A549 treated with AZD9567 at 1 μM for 4 hours (cell line): ENCODE results near the gene KLHL42. TPM values are rescaled to one million over a fixed set of nuclear protein-coding genes. Genes with fewer than 3 reads are reported as not detected.

Experiments used
- total RNA-seq: library from RNA; stranded (reverse); fragments of 200-300 nt; extraction: Qiagen RNA extraction; gene quantifications from 5 replicates; pipeline ENCODE4 v1.2.3, GENCODE V29; 2022; ENCODE audit not compliant: insufficient read depth

The KLHL42 gene
- total RNA-seq, result 14.1 to 20.6 TPM (median 20.0 TPM) in 5 replicates

DNA sequence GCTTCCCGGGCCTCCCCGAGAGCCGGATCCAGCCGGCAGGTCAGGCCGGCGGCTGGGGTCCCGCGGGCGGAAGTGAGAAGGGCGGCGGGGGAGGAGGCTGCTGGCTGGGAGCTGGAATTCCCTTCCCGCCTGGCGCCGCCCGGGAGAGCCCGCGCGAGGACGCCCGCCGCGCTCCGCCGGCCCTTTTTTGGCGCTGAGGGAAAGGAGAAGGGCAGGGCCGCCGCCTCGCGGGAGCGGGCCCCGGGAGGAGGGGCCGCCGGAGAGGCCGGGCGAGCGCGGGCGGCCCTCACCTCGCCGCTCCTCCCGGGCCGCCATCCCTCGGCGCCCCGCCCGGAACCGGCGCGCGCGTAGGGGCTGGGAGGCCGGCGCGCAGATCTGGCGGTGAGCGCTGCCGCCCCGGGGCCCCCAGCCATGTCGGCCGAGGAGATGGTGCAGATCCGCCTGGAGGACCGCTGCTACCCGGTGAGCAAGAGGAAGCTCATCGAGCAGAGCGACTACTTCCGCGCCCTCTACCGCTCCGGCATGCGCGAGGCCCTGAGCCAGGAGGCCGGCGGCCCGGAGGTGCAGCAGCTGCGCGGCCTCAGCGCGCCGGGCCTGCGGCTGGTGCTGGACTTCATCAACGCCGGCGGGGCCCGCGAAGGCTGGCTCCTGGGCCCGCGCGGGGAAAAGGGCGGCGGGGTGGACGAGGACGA, at the start of gene KLHL42, which contains the start of gene MANSC4:
KLHL42 (plus strand) TSS at position 314 of the 692 bp plus-strand sequence; CDS start at position 412, 98 bp downstream.
MANSC4 (minus strand) TSS at position 317 of the 692 bp plus-strand sequence. CDS start 8,960 bp downstream, outside the sequence.

Other genes starting within 250 kb of the KLHL42 start
- 0.15 to 0.42 TPM (median 0.33 TPM) in 4 of 5 replicates, not detected in the other for gene REP15, start 83.8 kb upstream of the KLHL42 start, total RNA-seq
- gene MRPS35, start 69.4 kb upstream of the KLHL42 start, total RNA-seq, result 80.2 to 93.1 TPM (median 90.3 TPM) in 5 replicates
- not detected in 5 replicates for gene MANSC4, start within 50 bp of the KLHL42 start, total RNA-seq
- gene PTHLH, start 192.5 kb downstream of the KLHL42 start, total RNA-seq, result 10.6 to 12.9 TPM (median 12.7 TPM) in 5 replicates